ENCODE data around the gene KDM4C. TPM values are rescaled to one million over a fixed set of nuclear protein-coding genes. Genes with fewer than 3 reads are reported as not detected.
A peak's percentile ranks its signal among the peaks of the same experiment; 100 is the strongest.

Gene KDM4C
- total RNA-seq, 4 donors from 2014 or later, result 75.0 to 95.9 (median 88.9) TPM

GRCh38 chr9:6758498-6759184 is 868 bp downstream of the KDM4C start:
- Histone ChIP-seq H3K4me3 (peak overlapping the region; percentile 63 to 94 (median 85)), H3K36me3 (no peaks in the 10 kb centered on the region), H3K27ac (peak overlapping the region; percentile 96 to 99 (median 98)), H3K4me1 (peaks cover 3 to 14% (median 8%) of the 10 kb centered on the region in 4 donors), H3K9me3 (no peaks in the 10 kb centered on the region), H3K27me3 (no peaks in the 10 kb centered on the region)
- in situ Hi-C loops (cut with MboI; ENCODE audit: low pct_ligation_motif_present in 1 of 4, low pct_unique_long_range_greater_than_20kb in 1 of 4, low sequenced_read_pairs in 3 of 4) (loop anchor here in 1 of 4 donors (10.0 kb wide), 1 partner anchor 74 kb away; no protein-coding TSS in a partner anchor), intact Hi-C loops (cut with DNase I; ENCODE audit: low total_unique reads) (no loop called here)
- TF ChIP-seq POLR2A (IDR thresholded peaks at IDR 0.05) (peak; percentile 81), EP300 (IDR thresholded peaks at IDR 0.05; ENCODE audit: low read depth) (no peak), POLR2AphosphoS5 (IDR thresholded peaks at IDR 0.05) (peak; percentile 48 to 78 (median 70)), CTCF (IDR thresholded peaks at IDR 0.05) (peak in 2 of 5 experiments; percentile 15 to 44)
- DNase-seq, result peak; percentile 76
- 0 to 1% methylated on average over 4 to 40 of the region's 42 CpGs for WGBS, 2 donors (ENCODE audit: low coverage in 1 of 2)

- H3K36me3 ChIP-seq, result no peaks in the 10 kb centered on the region
- H3K4me3 ChIP-seq, result peak overlapping the region; percentile 2 to 87 (median 73)
- in situ Hi-C loops (cut with MboI; ENCODE audit: low pct_ligation_motif_present in 1 of 4, low pct_unique_long_range_greater_than_20kb in 1 of 4, low sequenced_read_pairs in 3 of 4), result loop anchor here in 1 of 4 donors (10.0 kb wide), 1 partner anchor 75 kb away; no protein-coding TSS in a partner anchor
- H3K4me1 ChIP-seq, result peaks cover 3 to 15% (median 9%) of the 10 kb centered on the region in 4 donors
- H3K27me3 ChIP-seq, result no peaks in the 10 kb centered on the region
- peak; percentile 29 for DNase-seq
- H3K9me3 ChIP-seq, result no peaks in the 10 kb centered on the region
- intact Hi-C loops (cut with DNase I; ENCODE audit: low total_unique reads), result no loop called here
- TF ChIP-seq CTCF (IDR thresholded peaks at IDR 0.05) (no peak), EP300 (IDR thresholded peaks at IDR 0.05; ENCODE audit: low read depth) (no peak), POLR2A (IDR thresholded peaks at IDR 0.05) (no peak), POLR2AphosphoS5 (IDR thresholded peaks at IDR 0.05) (no peak)
- peak overlapping the region; percentile 96 to 99 (median 98) for H3K27ac ChIP-seq
- 10 to 25% methylated on average over 17 to 27 of the region's 27 CpGs for WGBS, 2 donors (ENCODE audit: low coverage in 1 of 2)
Observed at GRCh38 chr9:6759185-6759977, 1.6 kb downstream of the KDM4C start.

- in situ Hi-C loops (cut with MboI; ENCODE audit: low pct_ligation_motif_present in 1 of 4, low pct_unique_long_range_greater_than_20kb in 1 of 4, low sequenced_read_pairs in 3 of 4), result no loop called here
- H3K9me3 ChIP-seq, result no peaks in the 10 kb centered on the region
- peaks cover 3 to 28% (median 10%) of the 10 kb centered on the region in 4 donors for H3K4me1 ChIP-seq
- no peak for TF ChIP-seq EP300 (IDR thresholded peaks at IDR 0.05; ENCODE audit: low read depth)
- TF ChIP-seq POLR2AphosphoS5 (IDR thresholded peaks at IDR 0.05), result no peak
- no peak for TF ChIP-seq POLR2A (IDR thresholded peaks at IDR 0.05)
- no peak for TF ChIP-seq CTCF (IDR thresholded peaks at IDR 0.05)
- H3K36me3 ChIP-seq, result no peaks in the 10 kb centered on the region
- no peak for DNase-seq
- H3K27me3 ChIP-seq, result no peaks in the 10 kb centered on the region
- no peak overlapping the region for H3K4me3 ChIP-seq
- no peak overlapping the region for H3K27ac ChIP-seq
- intact Hi-C loops (cut with DNase I; ENCODE audit: low total_unique reads), result no loop called here
- WGBS, 2 donors (ENCODE audit: low coverage in 1 of 2), result 74 to 80% methylated on average over 2 to 4 of the region's 4 CpGs
Observed at GRCh38 chr9:6761306-6761705, 3.5 kb downstream of the KDM4C start.

GRCh38 chr9:6763244-6763643 is 5.5 kb downstream of the KDM4C start:
- no peaks in the 10 kb centered on the region for H3K9me3 ChIP-seq
- H3K36me3 ChIP-seq, result no peaks in the 10 kb centered on the region
- no peaks in the 10 kb centered on the region for H3K27me3 ChIP-seq
- no peak for TF ChIP-seq POLR2AphosphoS5 (IDR thresholded peaks at IDR 0.05)
- TF ChIP-seq POLR2A (IDR thresholded peaks at IDR 0.05), result no peak
- no peak for TF ChIP-seq EP300 (IDR thresholded peaks at IDR 0.05; ENCODE audit: low read depth)
- no peak for TF ChIP-seq CTCF (IDR thresholded peaks at IDR 0.05)
- H3K27ac ChIP-seq, result no peak overlapping the region
- intact Hi-C loops (cut with DNase I; ENCODE audit: low total_unique reads), result no loop called here
- in situ Hi-C loops (cut with MboI; ENCODE audit: low pct_ligation_motif_present in 1 of 4, low pct_unique_long_range_greater_than_20kb in 1 of 4, low sequenced_read_pairs in 3 of 4), result no loop called here
- no peak overlapping the region for H3K4me3 ChIP-seq
- H3K4me1 ChIP-seq, result peaks cover 0 to 25% (median 10%) of the 10 kb centered on the region in 4 donors
- no peak for DNase-seq
